Activated gamma-delta T cell (primary cell): ENCODE measurements around the gene CLEC2B.

Source experiments
- DNase-seq: peaks from one replicate; lab custom pipeline; 2025; lab: John Stamatoyannopoulos, UW

CLEC2B gene

DNA sequence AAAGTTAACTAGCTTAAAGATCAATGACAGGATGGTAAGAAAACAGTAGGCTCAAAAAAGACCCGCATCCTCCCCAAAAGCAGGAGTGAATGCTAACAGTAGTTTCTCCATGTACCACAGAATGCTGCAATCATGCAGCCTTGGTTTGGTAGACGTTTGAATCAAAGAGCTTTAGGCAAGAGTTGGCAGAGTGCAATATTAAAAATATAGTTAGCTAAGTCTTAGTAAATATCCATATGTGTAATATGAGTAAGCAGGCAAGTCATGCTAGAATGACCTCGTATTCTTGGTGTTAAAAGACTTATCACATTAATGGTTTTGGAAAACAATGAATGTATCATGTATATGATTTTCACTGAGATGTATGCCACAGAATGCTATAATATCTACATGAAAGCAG lies 60.6 kb downstream of the CLEC2B start:
- DNase-seq = no peak

DNA sequence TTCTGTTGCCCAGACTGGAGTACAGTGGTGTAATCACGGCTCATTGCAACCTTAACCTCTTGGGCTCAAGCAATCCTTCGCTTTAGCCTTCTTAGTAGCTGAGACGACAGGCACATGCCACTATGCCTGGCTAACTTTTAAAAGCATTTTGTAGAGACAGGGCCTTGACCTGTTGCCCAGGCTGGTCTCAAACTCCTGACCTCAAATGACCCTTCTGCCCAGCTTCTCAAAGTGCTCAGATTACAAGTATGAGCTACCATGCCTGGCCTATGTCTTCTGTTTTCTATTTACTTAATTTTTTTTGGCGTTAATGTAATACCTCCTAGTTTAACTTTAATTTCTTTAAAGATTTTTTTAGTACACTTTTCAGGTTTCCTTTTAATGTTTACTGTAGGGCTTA lies 62.4 kb downstream of the CLEC2B start:
- DNase-seq = no peak

DNA sequence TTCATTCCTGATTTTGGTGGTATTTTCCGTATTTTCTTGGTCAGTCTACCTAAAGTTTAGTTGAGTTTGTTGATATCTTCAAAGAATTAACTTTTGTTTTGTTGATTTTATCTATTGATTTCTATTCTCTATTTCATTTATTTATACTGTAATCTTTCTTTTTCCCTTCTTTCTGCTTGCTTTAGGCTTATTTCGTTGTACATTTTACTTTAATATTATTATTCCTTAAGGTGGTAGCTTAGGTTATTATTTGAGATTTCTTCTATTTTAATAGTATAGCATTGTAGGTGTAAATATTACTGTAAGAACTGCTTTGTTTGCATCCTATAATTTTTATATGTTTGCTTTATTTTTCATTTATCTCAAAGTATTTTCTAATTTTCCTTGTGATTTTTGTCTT lies 63.3 kb downstream of the CLEC2B start:
- no peak for DNase-seq
